ENCODE results near the gene PCNX2. TPM values are rescaled to one million over a fixed set of nuclear protein-coding genes. Genes with fewer than 3 reads are reported as not detected.
"Not testable (repeated sequence)": the region's sequence is repeated elsewhere in the genome, so short reads cannot be mapped to it uniquely, and the experiment has no call there.

The PCNX2 gene
- total and polyA plus RNA-seq, 11 donors = 0.27 to 5.3 (median 1.9) TPM

GRCh38 chr1:233138788-233139585 lies 156.5 kb downstream of the PCNX2 start:
- 93 to 96% (median 95%) methylated on average over 4 of the region's 4 CpGs for WGBS, 4 donors
- DNase-seq (no peak), ATAC-seq (no peak)
- Histone ChIP-seq H3K4me1 (peaks cover 0 to 12% (median 0%) of the 10 kb centered on the region in 12 donors), H3K27me3 (no peaks in the 10 kb centered on the region), H3K36me3 (no peaks in the 10 kb centered on the region), H3K4me3 (no peak overlapping the region), H3K9me3 (no peaks in the 10 kb centered on the region), H3K27ac (no peak overlapping the region)
- TF ChIP-seq CTCF (IDR thresholded peaks at IDR 0.05) (no peak), POLR2A (IDR thresholded peaks at IDR 0.05) (no peak)
- intact Hi-C loops (cut with DNase I) = no loop called here

GRCh38 chr1:233135833-233136232 lies 159.7 kb downstream of the PCNX2 start:
- ATAC-seq = no peak
- Histone ChIP-seq H3K4me1 (peaks cover 0 to 6% (median 0%) of the 10 kb centered on the region in 12 donors), H3K4me3 (no peak overlapping the region)

GRCh38 chr1:233132445-233132844 lies 163.1 kb downstream of the PCNX2 start:
- intact Hi-C loops (cut with DNase I) = no loop called here
- Histone ChIP-seq H3K27me3 (no peaks in the 10 kb centered on the region), H3K27ac (no peak overlapping the region), H3K9me3 (no peaks in the 10 kb centered on the region), H3K4me3 (no peak overlapping the region), H3K4me1 (no peaks in the 10 kb centered on the region), H3K36me3 (peaks cover 0 to 5% (median 0%) of the 10 kb centered on the region in 9 donors)
- no peak for ATAC-seq
- 77 to 90% (median 86%) methylated on average over 3 of the region's 3 CpGs for WGBS, 4 donors
- no peak for DNase-seq
- no peak for TF ChIP-seq POLR2A (IDR thresholded peaks at IDR 0.05)

More at GRCh38 chr1:233135833-233136232, 159.7 kb downstream of the PCNX2 start:
- Histone ChIP-seq H3K27ac (no peak overlapping the region), H3K9me3 (no peaks in the 10 kb centered on the region), H3K36me3 (peaks cover 0 to 5% (median 0%) of the 10 kb centered on the region in 9 donors), H3K27me3 (no peaks in the 10 kb centered on the region)
- no peak for TF ChIP-seq CTCF (IDR thresholded peaks at IDR 0.05)
- no peak for TF ChIP-seq POLR2A (IDR thresholded peaks at IDR 0.05)
- DNase-seq = no peak
- intact Hi-C loops (cut with DNase I) = no loop called here

- H3K36me3 ChIP-seq; DNase-seq; H3K9me3 ChIP-seq; H3K27ac ChIP-seq; H3K4me3 ChIP-seq; H3K4me1 ChIP-seq; intact Hi-C loops (cut with DNase I); ATAC-seq; H3K27me3 ChIP-seq: not testable (repeated sequence)
- 96 to 98% (median 97%) methylated on average over 9 to 25 of the region's 25 CpGs for WGBS, 4 donors
Observed at GRCh38 chr1:233129031-233129430, 166.5 kb downstream of the PCNX2 start.

- H3K9me3 ChIP-seq = no peaks in the 10 kb centered on the region
- peaks cover 0 to 4% (median 0%) of the 10 kb centered on the region in 12 donors for H3K4me1 ChIP-seq
- WGBS, 4 donors = 57 to 67% (median 62%) methylated on average over 7 of the region's 7 CpGs
- H3K36me3 ChIP-seq = no peaks in the 10 kb centered on the region
- TF ChIP-seq POLR2A (IDR thresholded peaks at IDR 0.05) (no peak), CTCF (IDR thresholded peaks at IDR 0.05) (no peak)
- ATAC-seq (no peak), DNase-seq (no peak)
- no peaks in the 10 kb centered on the region for H3K27me3 ChIP-seq
- no peak overlapping the region for H3K4me3 ChIP-seq
- no peak overlapping the region for H3K27ac ChIP-seq
- intact Hi-C loops (cut with DNase I) = no loop called here
Observed at GRCh38 chr1:233127157-233127556, 168.4 kb downstream of the PCNX2 start.

All from heart left ventricle (tissue), 16 donors.